Activated CD4-positive, alpha-beta T cell treated with anti-CD3 and anti-CD28 coated beads for 36 hours (primary cell): ENCODE measurements around the gene WDR64. TPM values are rescaled to one million over a fixed set of nuclear protein-coding genes. Genes with fewer than 3 reads are reported as not detected.

Experiments used
- ATAC-seq: fragments of 200-7000 bp; cut with Tn5 transposase; one replicate; pipeline ENCODE4 v1.10.0; 2021; ENCODE audit warnings: mild to moderate bottlenecking, moderate library complexity
- CTCF ChIA-PET: fragments of 350-600 bp; sonication (Branson Sonifier 250); formaldehyde crosslinking; loops from one replicate; lab custom pipeline; 2021; ENCODE audit warnings: antibody characterized with exemption; lab: Charles Lee
- POLR2A ChIA-PET: fragments of 350-600 bp; sonication (Branson Sonifier 250); formaldehyde crosslinking; loops from one replicate; lab custom pipeline; 2021; ENCODE audit warnings: antibody characterized with exemption, inconsistent platforms; lab: Charles Lee
- DNase-seq: peaks from one replicate; pipeline ENCODE4 v3.0.0-alpha.2; 2020
- H3K27ac Mint-ChIP-seq: one replicate; pipeline ENCODE4 v1.8.0; 2021; ENCODE audit warnings: mixed read lengths
- H3K27me3 Mint-ChIP-seq: one replicate; pipeline ENCODE4 v1.8.0; 2021; ENCODE audit warnings: mixed read lengths
- H3K36me3 Mint-ChIP-seq: one replicate; pipeline ENCODE4 v1.8.0; 2021; ENCODE audit warnings: low read depth, mixed read lengths
- H3K4me1 Mint-ChIP-seq: one replicate; pipeline ENCODE4 v1.8.0; 2021; ENCODE audit warnings: mixed read lengths
- H3K4me3 Mint-ChIP-seq: one replicate; pipeline ENCODE4 v1.8.0; 2021; ENCODE audit warnings: mild to moderate bottlenecking, moderate library complexity, mixed read lengths
- H3K9me3 Mint-ChIP-seq: one replicate; pipeline ENCODE4 v1.8.0; 2021; ENCODE audit warnings: low read depth, mixed read lengths
- intact Hi-C, 2 experiments: fragments of 100-400 bp; cut with DNase I in 1 of 2; cut with micrococcal nuclease in 1 of 2; formaldehyde crosslinking; loops; one replicate each; pipeline versions ENCODE4 v1.14.2 to v1.15.1; 2022 to 2024; cut with DNase I, micrococcal nuclease
- total RNA-seq, 2 experiments: library from RNA; stranded (reverse); gene quantifications; one replicate each; pipeline ENCODE4 v1.2.3, GENCODE V29; 2021

Gene WDR64
- total RNA-seq, 2 experiments from 2014 or later = not detected

GRCh38 chr1:241848686-241849344, 196.7 kb downstream of the WDR64 start:
- Mint-ChIP-seq H3K36me3 (peaks cover 39% of the 10 kb centered on the region), H3K4me1 (peaks cover 14% of the 10 kb centered on the region), H3K4me3 (peak overlapping the region; percentile 99), H3K9me3 (no peaks in the 10 kb centered on the region), H3K27ac (peak overlapping the region; percentile 99), H3K27me3 (no peaks in the 10 kb centered on the region)
- ChIA-PET CTCF (interaction anchor here (0.7 to 1.2 kb wide), 3 partner anchors 206 to 238 kb away, joined by 3 read pairs; no protein-coding TSS in a partner anchor), POLR2A (no interaction called here)
- ATAC-seq = no peak
- intact Hi-C loops = loop anchor here (1.0 to 5.0 kb wide), 9 partner anchors 132 to 1408 kb away; partner anchors contain the start of genes CHML (in 2 of the 2), OPN3 (in 2 of the 2), CEP170 (in 1 of the 2) and KMO (in 1 of the 2)
- no peak for DNase-seq

GRCh38 chr1:241849345-241849695, 197.2 kb downstream of the WDR64 start:
- intact Hi-C loops = loop anchor here (5.0 kb wide), 6 partner anchors 132 to 1408 kb away; partner anchors contain the start of genes CEP170 (in 1 of the 2), KMO (in 1 of the 2), MAP1LC3C (in 1 of the 2) and SDCCAG8 (in 1 of the 2)
- Mint-ChIP-seq H3K27ac (peak overlapping the region; percentile 99), H3K4me1 (peaks cover 14% of the 10 kb centered on the region), H3K9me3 (no peaks in the 10 kb centered on the region), H3K27me3 (no peaks in the 10 kb centered on the region), H3K36me3 (peaks cover 42% of the 10 kb centered on the region), H3K4me3 (peak overlapping the region; percentile 99)
- CTCF ChIA-PET = interaction anchor here (0.7 to 1.6 kb wide), 4 partner anchors 10 to 238 kb away, joined by 3 to 4 read pairs (median 3); no protein-coding TSS in a partner anchor
- POLR2A ChIA-PET = no interaction called here
- no peak for DNase-seq
- no peak for ATAC-seq

Other genes with a start within 250 kb of the WDR64 start
- gene FH, start 132.5 kb upstream of the WDR64 start, total RNA-seq = 10 to 100 TPM; 80.2 to 94.3 TPM
- gene KMO, start 119.9 kb upstream of the WDR64 start, total RNA-seq = under 1 TPM in 1 of 2 experiments, not detected in 1; 0.33 TPM
- gene CHML, start 11.9 kb upstream of the WDR64 start, total RNA-seq = 10 to 100 TPM; 13.4 to 16.5 TPM
- gene OPN3, start 11.9 kb upstream of the WDR64 start, total RNA-seq = 10 to 100 TPM; 10.8 to 12.2 TPM
- 10 to 100 TPM; 53.8 to 57.8 TPM for gene EXO1, start 195.9 kb downstream of the WDR64 start, total RNA-seq